HCT116 (cell line): ENCODE results near the gene IGLL5. TPM values are rescaled to one million over a fixed set of nuclear protein-coding genes. Genes with fewer than 3 reads are reported as not detected.
A peak's percentile ranks its signal among the peaks of the same experiment; 100 is the strongest.

ENCODE experiments used
- ATAC-seq: fragments of 200-7000 bp; cut with Tn5 transposase; 2 replicates; pipeline ENCODE4 v1.9.1; 2020; ENCODE audit warnings: mild to moderate bottlenecking, moderate library complexity
- BruUV-seq: library from RNA; stranded (reverse); fragments of 400-500 nt; replicated peaks from 2 replicates; lab custom pipeline; 2021; lab: Mats Ljungman, UMichigan
- CTCF ChIA-PET: fragments of 300-600 bp; sonication (Branson Sonifier 250); formaldehyde crosslinking; loops from one replicate; lab custom pipeline; 2021; ENCODE audit warnings: antibody characterized with exemption; lab: Charles Lee
- POLR2A ChIA-PET: fragments of 300-600, 350-600 bp; sonication (Branson Sonifier 250); formaldehyde crosslinking; loops from one replicate; lab custom pipeline; 2021; ENCODE audit warnings: antibody characterized with exemption; lab: Charles Lee
- RAD21 ChIA-PET, 2 experiments: fragments of 300-600 bp; sonication (Branson Sonifier 250); formaldehyde crosslinking; loops; one replicate each; lab custom pipeline; 2023; ENCODE audit warnings: low total read pairs in 2 of 2; ENCODE audit not compliant: uncharacterized antibody in 2 of 2, unreplicated experiment in 2 of 2, low non-redundant PET in 1 of 2; lab: Charles Lee
- DNase-seq: peaks from one replicate; pipeline ENCODE4 v3.0.0-alpha.2; 2010; ENCODE audit warnings: low read depth, low spot score
- H2AFZ ChIP-seq: fragments of 200-600 bp; shearing (Covaris generic), sonication (generic); 2 replicates; pipeline ENCODE4 v1.6.1; 2017; ENCODE audit warnings: low read depth, mixed run types, mixed read lengths, antibody characterized with exemption, low read length; ENCODE audit not compliant: poor library complexity, severe bottlenecking
- H3K27ac ChIP-seq: 2 replicates; pipeline ENCODE4 v1.5.1; 2012; ENCODE audit warnings: low read depth, low read length
- H3K27me3 ChIP-seq: fragments of 200-600 bp; sonication (generic); 2 replicates; pipeline ENCODE4 v1.6.1; 2016; ENCODE audit warnings: mixed run types, low read length, mixed read lengths; ENCODE audit not compliant: insufficient read depth
- H3K36me3 ChIP-seq, 2 experiments: fragments of 200-500 bp in 1 of 2; fragments of 200-600 bp in 1 of 2; sonication (Bioruptor generic) in 1 of 2; sonication (generic) in 1 of 2; 2 replicates each; pipeline versions ENCODE4 v1.5.1 to v1.6.1; 2014 to 2016; ENCODE audit warnings: low read length in 2 of 2, inconsistent platforms in 1 of 2, mixed read lengths in 1 of 2, mixed run types in 1 of 2; ENCODE audit not compliant: insufficient read depth in 2 of 2, control insufficient read depth in 1 of 2
- H3K4me1 ChIP-seq, 2 experiments: fragments of 200-600 bp in 1 of 2; sonication (generic) in 1 of 2; 2 replicates each; pipeline versions ENCODE4 v1.5.1 to v1.6.1; 2012 to 2017; ENCODE audit warnings: low read length in 2 of 2, inconsistent platforms in 1 of 2, mild to moderate bottlenecking in 1 of 2, mixed read lengths in 1 of 2, mixed run types in 1 of 2, moderate library complexity in 1 of 2; ENCODE audit not compliant: insufficient read depth in 2 of 2, control insufficient read depth in 1 of 2
- H3K4me2 ChIP-seq: fragments of 200-600 bp; sonication (generic); 2 replicates; pipeline ENCODE4 v1.6.1; 2017; ENCODE audit warnings: mixed run types, low read length, mixed read lengths
- H3K4me3 ChIP-seq, 2 experiments: fragments of 200-600 bp in 1 of 2; sonication (generic) in 1 of 2; replicated peaks in 1 of 2; 2 replicates each; pipeline ENCODE4 v1.5.1; 2011 to 2016; ENCODE audit warnings: low read length in 2 of 2, control low read depth in 1 of 2, low read depth in 1 of 2, mild to moderate bottlenecking in 1 of 2, mixed read lengths in 1 of 2, mixed run types in 1 of 2
- H3K79me2 ChIP-seq: fragments of 200-600 bp; sonication (generic); 2 replicates; pipeline ENCODE4 v1.6.1; 2017; ENCODE audit warnings: mild to moderate bottlenecking, mixed run types, low read length, moderate library complexity, mixed read lengths; ENCODE audit not compliant: insufficient read depth
- H3K9ac ChIP-seq: fragments of 200-600 bp; sonication (generic); 2 replicates; pipeline ENCODE4 v1.6.1; 2016; ENCODE audit warnings: low read length, mixed read lengths
- H3K9me2 ChIP-seq: fragments of 200-600 bp; sonication (generic), shearing (Covaris generic); 2 replicates; pipeline ENCODE4 v1.6.1; 2017; ENCODE audit warnings: mixed run types, mild to moderate bottlenecking, moderate library complexity; ENCODE audit not compliant: insufficient read depth
- H3K9me3 ChIP-seq, 2 experiments: fragments of 200-500 bp in 1 of 2; fragments of 200-600 bp in 1 of 2; sonication (Bioruptor generic) in 1 of 2; sonication (generic) in 1 of 2; 2 replicates each; pipeline ENCODE4 v1.6.1; 2014 to 2017; ENCODE audit warnings: low read length in 2 of 2, mixed read lengths in 2 of 2, inconsistent platforms in 1 of 2, low read depth in 1 of 2, mild to moderate bottlenecking in 1 of 2, mixed run types in 1 of 2, moderate library complexity in 1 of 2; ENCODE audit not compliant: control insufficient read depth in 1 of 2, insufficient read depth in 1 of 2
- H4K20me1 ChIP-seq: fragments of 200-600 bp; sonication (generic), shearing (Covaris generic); 2 replicates; pipeline ENCODE4 v1.6.1; 2017; ENCODE audit warnings: mixed run types, mild to moderate bottlenecking, moderate library complexity; ENCODE audit not compliant: insufficient read depth
- ATF3 ChIP-seq: IDR thresholded peaks from 2 replicates; pipeline ENCODE4 v1.6.1; 2012
- CBX3 ChIP-seq: IDR thresholded peaks from 2 replicates; pipeline ENCODE4 v1.6.1; 2012; ENCODE audit warnings: low read depth
- CEBPB ChIP-seq: IDR thresholded peaks from 2 replicates; pipeline ENCODE4 v1.6.1; 2012; ENCODE audit warnings: low read depth
- CTCF ChIP-seq, 3 experiments: fragments of 200-600 bp in 1 of 3; sonication (generic) in 1 of 3; IDR thresholded peaks in 2 of 3; conservative IDR thresholded peaks in 1 of 3; 2 replicates each; pipeline ENCODE4 v1.5.1; 2012 to 2017; ENCODE audit warnings: low read depth in 2 of 3, low read length in 2 of 3, antibody characterized with exemption in 1 of 3, borderline replicate concordance in 1 of 3, control low read depth in 1 of 3, mild to moderate bottlenecking in 1 of 3, mixed read lengths in 1 of 3, mixed run types in 1 of 3, moderate library complexity in 1 of 3; ENCODE audit not compliant: insufficient read depth in 1 of 3
- EGR1 ChIP-seq: IDR thresholded peaks from 2 replicates; pipeline ENCODE4 v1.6.1; 2012; ENCODE audit warnings: low read depth
- EZH2 ChIP-seq: fragments of 200-600 bp; sonication (generic); IDR thresholded peaks from 2 replicates; pipeline ENCODE4 v1.6.1; 2017; ENCODE audit warnings: antibody characterized with exemption, mixed run types
- EZH2phosphoT487 ChIP-seq: fragments of 200-600 bp; IDR thresholded peaks from 2 replicates; pipeline ENCODE4 v1.6.1; 2018; ENCODE audit warnings: antibody characterized with exemption, borderline replicate concordance
- FOSL1 ChIP-seq: IDR thresholded peaks from 2 replicates; pipeline ENCODE4 v1.6.1; 2012; ENCODE audit warnings: low read depth
- MAX ChIP-seq: IDR thresholded peaks from 2 replicates; pipeline ENCODE4 v1.6.1; 2012
- POLR2A ChIP-seq: IDR thresholded peaks from 2 replicates; pipeline ENCODE4 v1.7.0; 2011; ENCODE audit warnings: borderline replicate concordance; ENCODE audit not compliant: insufficient read depth, insufficient read length; ENCODE audit errors: extremely low read depth
- RAD21 ChIP-seq: IDR thresholded peaks from 2 replicates; pipeline ENCODE4 v1.6.1; 2012; ENCODE audit warnings: low read depth, mild to moderate bottlenecking
- SP1 ChIP-seq: IDR thresholded peaks from 2 replicates; pipeline ENCODE4 v1.6.1; 2012; ENCODE audit warnings: low read depth
- SRF ChIP-seq: IDR thresholded peaks from 2 replicates; pipeline ENCODE4 v1.6.1; 2012; ENCODE audit warnings: low read depth
- ZBTB33 ChIP-seq: IDR thresholded peaks from 2 replicates; pipeline ENCODE4 v1.6.1; 2011; ENCODE audit warnings: mild to moderate bottlenecking, low read length, moderate library complexity; ENCODE audit not compliant: insufficient replicate concordance; ENCODE audit errors: extremely low read depth
- ZFX ChIP-seq: fragments of 450-650 bp; IDR thresholded peaks from 2 replicates; pipeline ENCODE4 v1.6.1; 2017
- ZNF274 ChIP-seq: fragments of 200-500 bp; sonication (Bioruptor generic); IDR thresholded peaks from 2 replicates; pipeline ENCODE4 v1.6.1; 2014; ENCODE audit warnings: mild to moderate bottlenecking, low read depth, low read length, inconsistent platforms
- intact Hi-C: fragments of 100-400 bp; cut with micrococcal nuclease; formaldehyde crosslinking; loops from 2 replicates; pipeline ENCODE4 v1.10.0; 2022
- total RNA-seq: library from RNA; stranded (reverse); gene quantifications from one replicate; pipeline ENCODE4 v1.2.1, GENCODE V29; 2021; ENCODE audit not compliant: unreplicated experiment

The IGLL5 gene
- total RNA-seq, 1 experiment from 2014 or later, result not detected

GRCh38 chr22:22878801-22879674 lies 8.6 kb upstream of the IGLL5 start:
- Histone ChIP-seq H2AFZ (no peak overlapping the region), H3K9me3 (no peaks in the 10 kb centered on the region), H3K36me3 (no peaks in the 10 kb centered on the region), H3K79me2 (no peaks in the 10 kb centered on the region), H3K9me2 (no peaks in the 10 kb centered on the region), H3K27ac (no peak overlapping the region), H3K4me3 (no peak overlapping the region), H3K9ac (no peak overlapping the region), H3K27me3 (no peaks in the 10 kb centered on the region), H4K20me1 (no peaks in the 10 kb centered on the region), H3K4me1 (no peaks in the 10 kb centered on the region), H3K4me2 (no peak overlapping the region)
- DNase-seq (no peak), ATAC-seq (no peak)
- ChIA-PET RAD21 (no interaction called here), CTCF (interaction anchor here (1.3 to 1.8 kb wide), 2 partner anchors 16 to 69 kb away, joined by 3 to 31 read pairs; no protein-coding TSS in a partner anchor), POLR2A (no interaction called here)
- TF ChIP-seq ZFX, result no peak
- TF ChIP-seq CTCF (IDR thresholded peaks at IDR 0.05 in 2 of 3, conservative IDR thresholded peaks at IDR 0.05 in 1 of 3; ENCODE audit: borderline replicate concordance in 1 of 3, insufficient read depth in 1 of 3, low read depth in 2 of 3, low read length in 2 of 3), result peak in 2 of 3 experiments; percentile 25 to 36; a peak in 2 of 6 replicates
- intact Hi-C loops, result no loop called here
- BruUV-seq, result no TSS peak

- no peak overlapping the region for H3K9ac ChIP-seq
- H3K27ac ChIP-seq, result no peak overlapping the region
- intact Hi-C loops, result loop anchor here (5.0 kb wide), 4 partner anchors 32 to 167 kb away; no protein-coding TSS in a partner anchor
- H3K27me3 ChIP-seq, result no peaks in the 10 kb centered on the region
- no peaks in the 10 kb centered on the region for H3K9me3 ChIP-seq
- H3K4me3 ChIP-seq, result no peak overlapping the region
- H3K36me3 ChIP-seq, result no peaks in the 10 kb centered on the region
- RAD21 ChIA-PET, result no interaction called here
- no peaks in the 10 kb centered on the region for H4K20me1 ChIP-seq
- H3K79me2 ChIP-seq, result no peaks in the 10 kb centered on the region
- no peak for ATAC-seq
- no TSS peak for BruUV-seq
- H3K4me2 ChIP-seq, result no peak overlapping the region
- no peak for DNase-seq
- POLR2A ChIA-PET, result no interaction called here
- H3K4me1 ChIP-seq, result no peaks in the 10 kb centered on the region
- H2AFZ ChIP-seq, result no peak overlapping the region
- CTCF ChIA-PET, result interaction anchor here (0.6 to 1.9 kb wide), 3 partner anchors 16 to 91 kb away, joined by 3 to 6 read pairs (median 3); no protein-coding TSS in a partner anchor
- H3K9me2 ChIP-seq, result no peaks in the 10 kb centered on the region
- TF ChIP-seq EZH2phosphoT487 (no peak), POLR2A (no peak), ZBTB33 (no peak), EGR1 (no peak), CBX3 (no peak), SP1 (no peak), MAX (no peak), CEBPB (no peak), RAD21 (no peak), ATF3 (no peak), SRF (no peak), ZFX (no peak), FOSL1 (no peak), ZNF274 (no peak), EZH2 (no peak)
- TF ChIP-seq, all 23 proteins: peak for 0
Observed at GRCh38 chr22:22879675-22880155, 7.9 kb upstream of the IGLL5 start.
